H1 (cell line): ENCODE data around the gene GAB2. TPM values are rescaled to one million over a fixed set of nuclear protein-coding genes. Genes with fewer than 3 reads are reported as not detected.

Experiments used
- CHD1 ChIP-seq: IDR thresholded peaks from 2 replicates; pipeline ENCODE4 v1.6.1; 2012; ENCODE audit warnings: low read depth, low read length, improper control_type of control experiment
- EP300 ChIP-seq, 2 experiments: IDR thresholded peaks; 1 replicate in 1 of 2; 2 replicates in 1 of 2; pipeline ENCODE4 v1.6.1; 2011 to 2012; ENCODE audit warnings: low read depth in 2 of 2, low read length in 2 of 2, mild to moderate bottlenecking in 2 of 2, borderline replicate concordance in 1 of 2, inconsistent platforms in 1 of 2, moderate library complexity in 1 of 2
- EZH2 ChIP-seq: fragments of 200-600 bp; sonication (generic); IDR thresholded peaks from 2 replicates; pipeline ENCODE4 v1.7.1; 2012; ENCODE audit warnings: low read depth, mild to moderate bottlenecking, moderate library complexity, low read length, inconsistent platforms; ENCODE audit not compliant: severe bottlenecking
- SAP30 ChIP-seq: fragments of 300-600 bp; sonication (generic); IDR thresholded peaks from 2 replicates; pipeline ENCODE4 v1.7.1; 2012; ENCODE audit warnings: low read length, moderate library complexity, mild to moderate bottlenecking, inconsistent platforms; ENCODE audit not compliant: insufficient read depth, insufficient replicate concordance
- polyA plus RNA-seq, 7 experiments: library from polyadenylated mRNA; depleted of rRNA in 3 of 7; stranded (reverse) in 5 of 7; unstranded in 2 of 7; fragments of >200 nt in 5 of 7; fragments of 200-250 nt in 2 of 7; gene quantifications; 1 replicate in 5 of 7; 2 replicates in 1 of 7; 4 replicates in 1 of 7; pipeline versions ENCODE4 v1.2.1 to v1.2.3, GENCODE V29; 2011 to 2013; ENCODE audit warnings: missing spikeins in 2 of 7, mixed read lengths in 2 of 7
- total RNA-seq: library from RNA; stranded (reverse); fragmentation: NEBNext Ultra II Directional; extraction: Animal tissue kit (Norgen Biotek cat#: 25700); gene quantifications from 2 replicates; pipeline ENCODE4 v1.2.1, GENCODE V29; 2021

The GAB2 gene
- total and polyA plus RNA-seq, 2 of the 8 experiments (the other 6 are each of a cell fraction or from before 2014, with no cell fraction given): 6.3 to 14.0 TPM

- TF ChIP-seq SAP30 (no peak), CHD1 (no peak), EP300 (IDR thresholded peaks at IDR 0.05; ENCODE audit: borderline replicate concordance in 1 of 2, low read depth in 2 of 2, low read length in 2 of 2) (no peak), EZH2 (no peak)
- TF ChIP-seq, all 59 proteins: peak for 0
Observed at GRCh38 chr11:78351979-78352841, 65.4 kb downstream of the GAB2 start (continued).
